Right hindlimb (tissue), 1 donor: ENCODE results near the gene MBD1.
A peak's percentile ranks its signal among the peaks of the same experiment; 100 is the strongest.
"Not testable (repeated sequence)": the region's sequence is repeated elsewhere in the genome, so short reads cannot be mapped to it uniquely, and the experiment has no call there.

Experiments
- DNase-seq: peaks from one replicate; pipeline ENCODE4 v3.0.0-alpha.2; 2018

MBD1 gene

GRCh38 chr18:50268022-50268747 lies 13.1 kb downstream of the MBD1 start:
- peak; percentile 82 for DNase-seq

- DNase-seq: peak; percentile 96
These were observed 15.0 kb downstream of the MBD1 start, which contains the start of gene CFAP53 for GRCh38 chr18:50266248-50266704. TSS of gene CFAP53 (minus strand) at chr18:50266495. CDS start at chr18:50266404, 91 bp downstream.

- no peak for DNase-seq
These were observed 18.3 kb downstream of the MBD1 start for GRCh38 chr18:50262977-50263376.

GRCh38 chr18:50250935-50251334 lies 30.4 kb downstream of the MBD1 start:
- no peak for DNase-seq

- DNase-seq: no peak
These were observed 31.7 kb downstream of the MBD1 start for GRCh38 chr18:50249576-50249975.

- DNase-seq: no peak
These were observed 33.8 kb downstream of the MBD1 start for GRCh38 chr18:50247561-50247960.

GRCh38 chr18:50241768-50242167 lies 39.6 kb downstream of the MBD1 start:
- DNase-seq: not testable (repeated sequence)

- no peak for DNase-seq
These were observed 41.2 kb downstream of the MBD1 start for GRCh38 chr18:50240080-50240563.

- DNase-seq: no peak
These were observed 48.9 kb downstream of the MBD1 start for GRCh38 chr18:50232419-50232818.

- DNase-seq: no peak
These were observed 49.7 kb downstream of the MBD1 start for GRCh38 chr18:50231621-50232020.

- DNase-seq: not testable (repeated sequence)
These were observed 61.1 kb downstream of the MBD1 start for GRCh38 chr18:50220249-50220648.
